Mesothelial cell of epicardium (in vitro differentiated cells): Measurements from ENCODE around the gene SPHK2. TPM values are rescaled to one million over a fixed set of nuclear protein-coding genes. Genes with fewer than 3 reads are reported as not detected.

Experiments
- DNase-seq, 2 experiments: peaks; one replicate each; pipeline ENCODE4 v3.0.0; 2021; ENCODE audit warnings: low spot score in 2 of 2; ENCODE audit not compliant: unreplicated experiment in 2 of 2
- H3K27ac Mint-ChIP-seq: 2 replicates; pipeline ENCODE4 v1.8.0; 2021; ENCODE audit warnings: mixed read lengths
- H3K27me3 Mint-ChIP-seq: 2 replicates; pipeline ENCODE4 v1.8.0; 2021; ENCODE audit warnings: low read depth, mixed read lengths
- H3K36me3 Mint-ChIP-seq: 2 replicates; pipeline ENCODE4 v1.8.0; 2021; ENCODE audit warnings: mixed read lengths
- H3K4me1 Mint-ChIP-seq: 2 replicates; pipeline ENCODE4 v1.8.0; 2021; ENCODE audit warnings: mixed read lengths
- H3K4me3 Mint-ChIP-seq: 2 replicates; pipeline ENCODE4 v1.8.0; 2021; ENCODE audit warnings: mild to moderate bottlenecking, moderate library complexity, mixed read lengths
- H3K9me3 Mint-ChIP-seq: 2 replicates; pipeline ENCODE4 v1.8.0; 2021; ENCODE audit warnings: mixed read lengths
- CTCF ChIP-seq: fragments of 200-600 bp; sonication (generic); IDR thresholded peaks from one replicate; pipeline ENCODE4 v1.5.0; 2021; ENCODE audit warnings: antibody characterized with exemption; ENCODE audit not compliant: unreplicated experiment
- total RNA-seq: library from RNA; stranded (reverse); gene quantifications from 3 replicates; pipeline ENCODE4 v1.2.1, GENCODE V29; 2021

The SPHK2 gene
- total RNA-seq, 1 donor from 2014 or later: 27.7 TPM

GRCh38 chr19:48669903-48670668 lies 50.8 kb downstream of the SPHK2 start:
- no peak for DNase-seq
- H3K4me1 Mint-ChIP-seq: peaks cover 7% of the 10 kb centered on the region
- H3K27me3 Mint-ChIP-seq: peaks cover 5% of the 10 kb centered on the region
- H3K9me3 Mint-ChIP-seq: no peaks in the 10 kb centered on the region
- no peaks in the 10 kb centered on the region for H3K36me3 Mint-ChIP-seq
- no peak overlapping the region for H3K27ac Mint-ChIP-seq
- no peak for TF ChIP-seq CTCF
- no peak overlapping the region for H3K4me3 Mint-ChIP-seq

GRCh38 chr19:48670699-48671445 lies 51.6 kb downstream of the SPHK2 start:
- Mint-ChIP-seq H3K36me3 (no peaks in the 10 kb centered on the region), H3K27me3 (peaks cover 5% of the 10 kb centered on the region), H3K4me1 (peaks cover 11% of the 10 kb centered on the region), H3K27ac (peak overlapping the region; percentile 60), H3K4me3 (no peak overlapping the region), H3K9me3 (no peaks in the 10 kb centered on the region)
- TF ChIP-seq CTCF: no peak
- DNase-seq: no peak

- H3K36me3 Mint-ChIP-seq: no peaks in the 10 kb centered on the region
- H3K27ac Mint-ChIP-seq: peak overlapping the region; percentile 60
- H3K27me3 Mint-ChIP-seq: peaks cover 5% of the 10 kb centered on the region
These were observed 52.2 kb downstream of the SPHK2 start for GRCh38 chr19:48671446-48671995.

GRCh38 chr19:48672994-48673393 lies 53.7 kb downstream of the SPHK2 start, which contains the start of gene NTN5:
Gene NTN5, minus strand, starts transcription at chr19:48673017. Its CDS starts 2,031 bp downstream, at chr19:48670986.
- no peak within 1 kb of the TSS for H3K4me3 Mint-ChIP-seq
- H3K36me3 Mint-ChIP-seq: no peaks in the 10 kb centered on the region

More at GRCh38 chr19:48671446-48671995, 52.2 kb downstream of the SPHK2 start:
- Mint-ChIP-seq H3K4me1 (peaks cover 11% of the 10 kb centered on the region), H3K4me3 (no peak overlapping the region), H3K9me3 (no peaks in the 10 kb centered on the region)
- TF ChIP-seq CTCF: no peak
- DNase-seq: no peak

More at GRCh38 chr19:48672994-48673393, 53.7 kb downstream of the SPHK2 start, which contains the start of gene NTN5:
- Mint-ChIP-seq H3K27me3 (peaks cover 5% of the 10 kb centered on the region), H3K9me3 (no peaks in the 10 kb centered on the region), H3K27ac (no peak within 1 kb of the TSS), H3K4me1 (peaks cover 11% of the 10 kb centered on the region)
- DNase-seq: no peak
- no peak for TF ChIP-seq CTCF
